ENCODE results near the gene TUBG1.

GRCh38 chr17:42607769-42608168, 1.7 kb upstream of the TUBG1 start:
- TF ChIP-seq, protein P1, sequence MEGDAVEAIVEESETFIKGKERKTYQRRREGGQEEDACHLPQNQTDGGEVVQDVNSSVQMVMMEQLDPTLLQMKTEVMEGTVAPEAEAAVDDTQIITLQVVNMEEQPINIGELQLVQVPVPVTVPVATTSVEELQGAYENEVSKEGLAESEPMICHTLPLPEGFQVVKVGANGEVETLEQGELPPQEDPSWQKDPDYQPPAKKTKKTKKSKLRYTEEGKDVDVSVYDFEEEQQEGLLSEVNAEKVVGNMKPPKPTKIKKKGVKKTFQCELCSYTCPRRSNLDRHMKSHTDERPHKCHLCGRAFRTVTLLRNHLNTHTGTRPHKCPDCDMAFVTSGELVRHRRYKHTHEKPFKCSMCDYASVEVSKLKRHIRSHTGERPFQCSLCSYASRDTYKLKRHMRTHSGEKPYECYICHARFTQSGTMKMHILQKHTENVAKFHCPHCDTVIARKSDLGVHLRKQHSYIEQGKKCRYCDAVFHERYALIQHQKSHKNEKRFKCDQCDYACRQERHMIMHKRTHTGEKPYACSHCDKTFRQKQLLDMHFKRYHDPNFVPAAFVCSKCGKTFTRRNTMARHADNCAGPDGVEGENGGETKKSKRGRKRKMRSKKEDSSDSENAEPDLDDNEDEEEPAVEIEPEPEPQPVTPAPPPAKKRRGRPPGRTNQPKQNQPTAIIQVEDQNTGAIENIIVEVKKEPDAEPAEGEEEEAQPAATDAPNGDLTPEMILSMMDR (IDR thresholded peaks at IDR 0.05): no peak
- TF ChIP-seq POLR2AphosphoS5 (IDR thresholded peaks at IDR 0.05): no peak
- no peak for TF ChIP-seq POLR2A (IDR thresholded peaks at IDR 0.05)
- TF ChIP-seq EP300 (IDR thresholded peaks at IDR 0.05): no peak

All from upper lobe of left lung (tissue), 4 donors.